ENCODE data around the gene PTPN11. TPM values are rescaled to one million over a fixed set of nuclear protein-coding genes. Genes with fewer than 3 reads are reported as not detected.

Gene PTPN11
- polyA plus RNA-seq, 1 of the 3 experiments (the other 2 are of a cell fraction) = 48.3 TPM

- no peak for TF ChIP-seq FOXM1 (IDR thresholded peaks at IDR 0.05; ENCODE audit: low read depth)
Observed at GRCh38 chr12:112549031-112549430, 130.3 kb downstream of the PTPN11 start (continued).

GRCh38 chr12:112551681-112552080, 132.9 kb downstream of the PTPN11 start:
- POLR2A ChIA-PET = no interaction called here
- no peak overlapping the region for H2AFZ ChIP-seq (ENCODE audit: low read depth)

More at GRCh38 chr12:112551681-112552080, 132.9 kb downstream of the PTPN11 start:
- TF ChIP-seq YY1 (IDR thresholded peaks at IDR 0.05; ENCODE audit: low read depth) (no peak), POLR2AphosphoS5 (IDR thresholded peaks at IDR 0.05; ENCODE audit: low read depth, low read length) (no peak), REST (IDR thresholded peaks at IDR 0.05; ENCODE audit: low read depth, low read length) (no peak), GATA2 (CRISPR knock-in tag; IDR thresholded peaks at IDR 0.05) (no peak), EP300 (IDR thresholded peaks at IDR 0.05; ENCODE audit: borderline replicate concordance in 1 of 2, low read depth in 1 of 2, low read length in 1 of 2) (no peak), RFX5 (IDR thresholded peaks at IDR 0.05; ENCODE audit: low read length) (no peak), MXI1 (IDR thresholded peaks at IDR 0.05; ENCODE audit: low read depth, low read length) (no peak), MEF2A (IDR thresholded peaks at IDR 0.05; ENCODE audit: borderline replicate concordance, low read depth) (no peak), RAD21 (IDR thresholded peaks at IDR 0.05; ENCODE audit: low read length) (no peak), IRF3 (IDR thresholded peaks at IDR 0.05; ENCODE audit: low read depth, low read length) (no peak), RCOR1 (IDR thresholded peaks at IDR 0.05; ENCODE audit: low read length) (no peak), RXRA (IDR thresholded peaks at IDR 0.05; ENCODE audit: borderline replicate concordance, low read depth) (no peak), CHD2 (IDR thresholded peaks at IDR 0.05; ENCODE audit: low read length, partially characterized antibody) (no peak), FOSL2 (IDR thresholded peaks at IDR 0.05; ENCODE audit: borderline replicate concordance, low read depth) (no peak), JUND (IDR thresholded peaks at IDR 0.05) (no peak), ELF1 (IDR thresholded peaks at IDR 0.05) (no peak), NFIC (IDR thresholded peaks at IDR 0.05; ENCODE audit: borderline replicate concordance) (no peak), USF2 (IDR thresholded peaks at IDR 0.05; ENCODE audit: borderline replicate concordance, low read depth, low read length) (no peak), ZBTB33 (IDR thresholded peaks at IDR 0.05; ENCODE audit: borderline replicate concordance, low read depth) (no peak), TCF12 (IDR thresholded peaks at IDR 0.05) (no peak)
- H3K27ac ChIP-seq (ENCODE audit: low read depth in 2 of 2, low read length in 1 of 2) = no peak overlapping the region
- H3F3A ChIP-seq (replicated peaks; ENCODE audit: insufficient read depth) = no peaks in the 10 kb centered on the region
- H3K9ac ChIP-seq = no peak overlapping the region
- H3K4me3 ChIP-seq (ENCODE audit: low read depth in 2 of 2, low read length in 1 of 2) = no peak overlapping the region
- H3K9me2 ChIP-seq = no peaks in the 10 kb centered on the region
- H3K9me3 ChIP-seq = no peaks in the 10 kb centered on the region
- 52% methylated on average over 5 of the region's 5 CpGs for WGBS (ENCODE audit: low lambda C conversion rate)
- no peaks in the 10 kb centered on the region for H4K20me1 ChIP-seq (ENCODE audit: insufficient read depth)
- H3K27me3 ChIP-seq (ENCODE audit: insufficient read depth) = no peaks in the 10 kb centered on the region
- no peak overlapping the region for H3K4me2 ChIP-seq
- H3K4me1 ChIP-seq (ENCODE audit: control insufficient read depth in 1 of 2, insufficient read depth in 2 of 2, low read depth in 1 of 2, low read length in 1 of 2) = no peaks in the 10 kb centered on the region
- no peak for DNase-seq
- H3K36me3 ChIP-seq (replicated peaks in 1 of 2; ENCODE audit: control insufficient read depth in 1 of 2, insufficient read depth in 2 of 2, low read length in 1 of 2) = no peaks in the 10 kb centered on the region
- H3K79me2 ChIP-seq (ENCODE audit: insufficient read depth) = no peaks in the 10 kb centered on the region
- CTCF ChIA-PET = interaction anchor here (1.2 to 1.5 kb wide), 2 partner anchors 12 to 14 kb away, joined by 3 to 4 read pairs; no protein-coding TSS in a partner anchor

Measured in SK-N-SH (cell line).